ENCODE data around the gene PCGF6. TPM values are rescaled to one million over a fixed set of nuclear protein-coding genes. Genes with fewer than 3 reads are reported as not detected.

Gene PCGF6
- total and polyA plus RNA-seq, 2 experiments from 2014 or later, result 7.7 to 9.0 TPM

DNA sequence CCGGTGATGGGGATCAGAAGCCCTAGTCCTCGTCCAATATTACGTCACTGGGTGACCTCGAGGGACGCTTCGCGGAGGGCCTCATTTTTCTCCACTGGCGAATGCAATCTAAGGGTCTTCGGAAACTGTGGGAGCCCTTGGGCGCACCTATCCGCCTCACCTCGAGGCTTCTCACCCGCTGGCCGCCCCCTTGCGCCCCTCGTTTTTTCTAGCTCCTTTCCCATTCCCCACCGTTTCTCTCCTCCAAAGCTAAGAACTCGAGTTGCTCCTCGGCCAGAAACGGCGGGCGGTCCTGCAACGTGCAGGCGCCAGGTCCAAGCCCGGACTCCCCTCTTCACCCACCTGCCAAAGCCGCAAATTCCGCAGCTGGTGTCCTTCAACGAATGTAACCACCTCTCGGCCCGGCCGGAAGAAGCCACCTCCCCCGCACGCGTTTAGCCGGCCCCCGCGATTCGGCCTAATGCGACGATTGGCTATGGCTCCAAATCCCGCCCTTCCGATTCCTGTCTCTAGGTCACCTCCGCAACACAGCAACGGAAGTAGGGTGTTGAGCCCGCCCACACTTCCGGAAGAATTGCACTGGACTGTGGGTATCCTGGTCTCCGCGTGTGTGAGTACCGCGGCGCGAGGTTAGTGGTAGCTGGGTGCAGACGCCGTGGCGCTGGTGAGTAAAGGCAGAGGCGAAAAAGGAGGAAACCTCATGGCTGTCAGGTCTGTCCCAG is 45.3 kb upstream of the PCGF6 start, which contains the start of the genes ATP5MK and PDCD11:
TSS of gene ATP5MK (minus strand) at position 409 of the 722 bp plus-strand sequence. CDS start 4,018 bp downstream, outside the sequence.
TSS of gene PDCD11 (plus strand) at position 560 of the 722 bp plus-strand sequence. CDS start 1,801 bp downstream, outside the sequence.
- TF ChIP-seq EZH2 (IDR thresholded peaks at IDR 0.05; ENCODE audit: borderline replicate concordance), result no peak
- TF ChIP-seq, protein P1, sequence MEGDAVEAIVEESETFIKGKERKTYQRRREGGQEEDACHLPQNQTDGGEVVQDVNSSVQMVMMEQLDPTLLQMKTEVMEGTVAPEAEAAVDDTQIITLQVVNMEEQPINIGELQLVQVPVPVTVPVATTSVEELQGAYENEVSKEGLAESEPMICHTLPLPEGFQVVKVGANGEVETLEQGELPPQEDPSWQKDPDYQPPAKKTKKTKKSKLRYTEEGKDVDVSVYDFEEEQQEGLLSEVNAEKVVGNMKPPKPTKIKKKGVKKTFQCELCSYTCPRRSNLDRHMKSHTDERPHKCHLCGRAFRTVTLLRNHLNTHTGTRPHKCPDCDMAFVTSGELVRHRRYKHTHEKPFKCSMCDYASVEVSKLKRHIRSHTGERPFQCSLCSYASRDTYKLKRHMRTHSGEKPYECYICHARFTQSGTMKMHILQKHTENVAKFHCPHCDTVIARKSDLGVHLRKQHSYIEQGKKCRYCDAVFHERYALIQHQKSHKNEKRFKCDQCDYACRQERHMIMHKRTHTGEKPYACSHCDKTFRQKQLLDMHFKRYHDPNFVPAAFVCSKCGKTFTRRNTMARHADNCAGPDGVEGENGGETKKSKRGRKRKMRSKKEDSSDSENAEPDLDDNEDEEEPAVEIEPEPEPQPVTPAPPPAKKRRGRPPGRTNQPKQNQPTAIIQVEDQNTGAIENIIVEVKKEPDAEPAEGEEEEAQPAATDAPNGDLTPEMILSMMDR (IDR thresholded peaks at IDR 0.05; ENCODE audit: poor library complexity), result no peak
- no peak for TF ChIP-seq EZH2phosphoT487 (IDR thresholded peaks at IDR 0.05; ENCODE audit: low read depth, severe bottlenecking, unreplicated experiment)
- peaks cover 70% of the 10 kb centered on the region for H3K79me2 ChIP-seq
- H3K4me3 ChIP-seq, result peak within 1 kb of the TSS; percentile 51
- H3K9me2 ChIP-seq (replicated peaks; ENCODE audit: insufficient read depth), result no peaks in the 10 kb centered on the region
- peak within 1 kb of the TSS; percentile 66 for H2AFZ ChIP-seq
- H4K20me1 ChIP-seq (ENCODE audit: insufficient read depth, poor library complexity, severe bottlenecking), result peaks cover 9% of the 10 kb centered on the region
- H3K27me3 ChIP-seq, result no peaks in the 10 kb centered on the region
- no peaks in the 10 kb centered on the region for H3K9me3 ChIP-seq (ENCODE audit: low read depth)
- no peaks in the 10 kb centered on the region for H3K36me3 ChIP-seq (replicated peaks; ENCODE audit: insufficient read depth, low read depth)
- peaks cover 14% of the 10 kb centered on the region for H3K4me1 ChIP-seq (ENCODE audit: insufficient read depth)
- peak within 1 kb of the TSS; percentile 88 for H3K4me2 ChIP-seq
- WGBS (ENCODE audit: low lambda C conversion rate, missing lambda C conversion rate), result under 1% methylated on average over 56 of the region's 56 CpGs
- peak within 1 kb of the TSS; percentile 88 for H3K27ac ChIP-seq
- peak; percentile 98 for DNase-seq (ENCODE audit: low spot score)

DNA sequence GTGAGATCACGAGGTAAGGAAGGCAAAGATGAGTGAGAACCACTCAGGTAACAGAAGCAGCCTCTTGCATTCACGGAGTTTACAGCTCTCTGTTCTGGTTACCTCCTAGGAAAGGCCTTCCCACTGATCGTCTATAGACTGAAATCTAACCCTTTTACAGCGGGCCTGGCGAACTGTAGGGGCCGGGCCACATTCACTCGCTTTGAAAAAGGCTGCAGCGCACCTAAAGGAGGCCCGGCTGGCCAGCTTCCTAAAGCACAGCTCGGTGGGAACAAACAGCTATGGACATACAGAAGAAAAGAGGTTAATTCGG is 44.8 kb upstream of the PCGF6 start:
- H3K9me2 ChIP-seq (replicated peaks; ENCODE audit: insufficient read depth), result no peaks in the 10 kb centered on the region
- no peaks in the 10 kb centered on the region for H3K27me3 ChIP-seq
- DNase-seq (ENCODE audit: low spot score), result peak; percentile 32
- 3% methylated on average over 11 of the region's 11 CpGs for WGBS (ENCODE audit: low lambda C conversion rate, missing lambda C conversion rate)
- TF ChIP-seq EZH2phosphoT487 (IDR thresholded peaks at IDR 0.05; ENCODE audit: low read depth, severe bottlenecking, unreplicated experiment), result no peak
- TF ChIP-seq, protein P1 (IDR thresholded peaks at IDR 0.05; ENCODE audit: poor library complexity), result no peak
- TF ChIP-seq EZH2 (IDR thresholded peaks at IDR 0.05; ENCODE audit: borderline replicate concordance), result no peak
- peak overlapping the region; percentile 88 for H3K4me2 ChIP-seq
- H3K4me1 ChIP-seq (ENCODE audit: insufficient read depth), result peaks cover 14% of the 10 kb centered on the region
- no peaks in the 10 kb centered on the region for H3K9me3 ChIP-seq (ENCODE audit: low read depth)
- peak overlapping the region; percentile 88 for H3K27ac ChIP-seq
- H3K4me3 ChIP-seq, result peak overlapping the region; percentile 51
- no peaks in the 10 kb centered on the region for H3K36me3 ChIP-seq (replicated peaks; ENCODE audit: insufficient read depth, low read depth)
- peaks cover 70% of the 10 kb centered on the region for H3K79me2 ChIP-seq
- peak overlapping the region; percentile 50 for H2AFZ ChIP-seq
- peaks cover 9% of the 10 kb centered on the region for H4K20me1 ChIP-seq (ENCODE audit: insufficient read depth, poor library complexity, severe bottlenecking)

DNA sequence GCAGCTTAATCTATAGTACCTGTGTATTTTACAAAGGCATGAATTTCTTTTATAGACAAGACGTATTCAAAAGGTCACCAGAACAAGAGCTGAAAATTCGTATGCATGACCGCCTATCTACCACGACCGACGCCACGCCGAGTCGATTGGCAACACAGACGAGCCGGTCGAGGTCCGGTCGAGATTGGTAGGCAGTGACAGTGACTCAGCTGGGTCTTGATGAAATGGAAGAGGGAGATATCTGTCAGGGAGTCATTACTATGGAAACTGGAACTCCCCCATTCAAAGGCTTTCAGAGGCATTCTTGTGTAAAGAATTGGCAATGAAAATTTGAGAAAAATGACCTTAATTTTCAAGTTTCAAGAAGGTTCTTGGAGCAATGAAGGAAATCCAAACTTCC is 43.2 kb upstream of the PCGF6 start:
- Histone ChIP-seq H3K36me3 (replicated peaks; ENCODE audit: insufficient read depth, low read depth) (no peaks in the 10 kb centered on the region), H3K27me3 (no peaks in the 10 kb centered on the region), H3K4me2 (peak overlapping the region; percentile 88), H3K4me3 (no peak overlapping the region), H3K79me2 (peaks cover 66% of the 10 kb centered on the region), H4K20me1 (ENCODE audit: insufficient read depth, poor library complexity, severe bottlenecking) (peaks cover 9% of the 10 kb centered on the region), H3K9me2 (replicated peaks; ENCODE audit: insufficient read depth) (no peaks in the 10 kb centered on the region), H3K27ac (no peak overlapping the region), H2AFZ (no peak overlapping the region), H3K9me3 (ENCODE audit: low read depth) (no peaks in the 10 kb centered on the region), H3K4me1 (ENCODE audit: insufficient read depth) (peaks cover 14% of the 10 kb centered on the region)
- DNase-seq (ENCODE audit: low spot score), result no peak
- TF ChIP-seq, protein P1 (IDR thresholded peaks at IDR 0.05; ENCODE audit: poor library complexity), result no peak
- no peak for TF ChIP-seq EZH2phosphoT487 (IDR thresholded peaks at IDR 0.05; ENCODE audit: low read depth, severe bottlenecking, unreplicated experiment)
- no peak for TF ChIP-seq EZH2 (IDR thresholded peaks at IDR 0.05; ENCODE audit: borderline replicate concordance)
- WGBS (ENCODE audit: low lambda C conversion rate, missing lambda C conversion rate), result 96% methylated on average over 14 of the region's 14 CpGs
